ENCODE measurements around the gene CHRM1. TPM values are rescaled to one million over a fixed set of nuclear protein-coding genes. Genes with fewer than 3 reads are reported as not detected.

Gene CHRM1
- total RNA-seq, 6 donors from 2014 or later = 0.59 to 7.3 (median 3.0) TPM; not detected in 1

GRCh38 chr11:62931499-62932278 lies 10.5 kb upstream of the CHRM1 start:
- no peaks in the 10 kb centered on the region for H3K36me3 ChIP-seq

GRCh38 chr11:62930666-62931065 lies 9.5 kb upstream of the CHRM1 start:
- TF ChIP-seq POLR2AphosphoS5 (IDR thresholded peaks at IDR 0.05) (no peak), POLR2A (IDR thresholded peaks at IDR 0.05) (no peak), EP300 (IDR thresholded peaks at IDR 0.05) (no peak), CTCF (IDR thresholded peaks at IDR 0.05) (no peak)
- Histone ChIP-seq H3K36me3 (no peaks in the 10 kb centered on the region), H3K4me1 (peaks cover 7 to 19% (median 15%) of the 10 kb centered on the region in 4 donors), H3K27me3 (peaks cover 0 to 26% (median 11%) of the 10 kb centered on the region in 4 donors), H3K27ac (no peak overlapping the region), H3K9me3 (no peaks in the 10 kb centered on the region), H3K4me3 (no peak overlapping the region)
- DNase-seq = no peak
- 59 to 61% methylated on average over 1 of the region's 1 CpG for WGBS, 2 donors
- ATAC-seq (ENCODE audit: low FRiP score in 2 of 2) = no peak

More at GRCh38 chr11:62931499-62932278, 10.5 kb upstream of the CHRM1 start:
- ATAC-seq (ENCODE audit: low FRiP score in 2 of 2) = no peak
- Histone ChIP-seq H3K9me3 (no peaks in the 10 kb centered on the region), H3K4me3 (no peak overlapping the region), H3K4me1 (peaks cover 0 to 9% (median 5%) of the 10 kb centered on the region in 4 donors), H3K27ac (no peak overlapping the region), H3K27me3 (peaks cover 0 to 16% (median 6%) of the 10 kb centered on the region in 4 donors)
- TF ChIP-seq CTCF (IDR thresholded peaks at IDR 0.05) (no peak), POLR2AphosphoS5 (IDR thresholded peaks at IDR 0.05) (no peak), EP300 (IDR thresholded peaks at IDR 0.05) (no peak), POLR2A (IDR thresholded peaks at IDR 0.05) (no peak)
- DNase-seq = no peak
- 68 to 75% methylated on average over 8 of the region's 8 CpGs for WGBS, 2 donors

GRCh38 chr11:62930157-62930556 lies 9.0 kb upstream of the CHRM1 start:
- no peak overlapping the region for H3K4me3 ChIP-seq
- H3K27me3 ChIP-seq = peaks cover 0 to 31% (median 16%) of the 10 kb centered on the region in 4 donors
- 49 to 65% methylated on average over 4 of the region's 4 CpGs for WGBS, 2 donors
- H3K4me1 ChIP-seq = peaks cover 10 to 24% (median 16%) of the 10 kb centered on the region in 4 donors
- DNase-seq = no peak
- H3K9me3 ChIP-seq = no peaks in the 10 kb centered on the region
- no peaks in the 10 kb centered on the region for H3K36me3 ChIP-seq
- no peak overlapping the region for H3K27ac ChIP-seq
- no peak for ATAC-seq (ENCODE audit: low FRiP score in 2 of 2)
- TF ChIP-seq POLR2AphosphoS5 (IDR thresholded peaks at IDR 0.05) = no peak
- no peak for TF ChIP-seq CTCF (IDR thresholded peaks at IDR 0.05)
- no peak for TF ChIP-seq POLR2A (IDR thresholded peaks at IDR 0.05)
- no peak for TF ChIP-seq EP300 (IDR thresholded peaks at IDR 0.05)

- no peak overlapping the region for H3K4me3 ChIP-seq
- H3K36me3 ChIP-seq = no peaks in the 10 kb centered on the region
- ATAC-seq (ENCODE audit: low FRiP score in 2 of 2) = no peak
- no peak overlapping the region for H3K27ac ChIP-seq
- H3K27me3 ChIP-seq = peaks cover 0 to 44% (median 25%) of the 10 kb centered on the region in 4 donors
- DNase-seq = peak in 1 of 2 donors; percentile 34
- no peak for TF ChIP-seq POLR2A (IDR thresholded peaks at IDR 0.05)
- no peak for TF ChIP-seq CTCF (IDR thresholded peaks at IDR 0.05)
- TF ChIP-seq POLR2AphosphoS5 (IDR thresholded peaks at IDR 0.05) = no peak
- no peak for TF ChIP-seq EP300 (IDR thresholded peaks at IDR 0.05)
- H3K9me3 ChIP-seq = no peaks in the 10 kb centered on the region
- peaks cover 15 to 36% (median 27%) of the 10 kb centered on the region in 4 donors for H3K4me1 ChIP-seq
- 48 to 55% methylated on average over 13 of the region's 13 CpGs for WGBS, 2 donors
These were observed 6.8 kb upstream of the CHRM1 start for GRCh38 chr11:62928011-62928410.
